Measurements from ENCODE around the gene OR5K3.
"Not testable (repeated sequence)": the region's sequence is repeated elsewhere in the genome, so short reads cannot be mapped to it uniquely, and the experiment has no call there.

OR5K3 gene

GRCh38 chr3:98390366-98390765 lies at the start of gene OR5K3:
Gene OR5K3, plus strand, starts transcription at chr3:98390666. Its CDS starts 0 bp downstream, at chr3:98390666.
- DNase-seq: no peak

GRCh38 chr3:98341758-98342157 lies 48.7 kb upstream of the OR5K3 start:
- DNase-seq: no peak

DNA sequence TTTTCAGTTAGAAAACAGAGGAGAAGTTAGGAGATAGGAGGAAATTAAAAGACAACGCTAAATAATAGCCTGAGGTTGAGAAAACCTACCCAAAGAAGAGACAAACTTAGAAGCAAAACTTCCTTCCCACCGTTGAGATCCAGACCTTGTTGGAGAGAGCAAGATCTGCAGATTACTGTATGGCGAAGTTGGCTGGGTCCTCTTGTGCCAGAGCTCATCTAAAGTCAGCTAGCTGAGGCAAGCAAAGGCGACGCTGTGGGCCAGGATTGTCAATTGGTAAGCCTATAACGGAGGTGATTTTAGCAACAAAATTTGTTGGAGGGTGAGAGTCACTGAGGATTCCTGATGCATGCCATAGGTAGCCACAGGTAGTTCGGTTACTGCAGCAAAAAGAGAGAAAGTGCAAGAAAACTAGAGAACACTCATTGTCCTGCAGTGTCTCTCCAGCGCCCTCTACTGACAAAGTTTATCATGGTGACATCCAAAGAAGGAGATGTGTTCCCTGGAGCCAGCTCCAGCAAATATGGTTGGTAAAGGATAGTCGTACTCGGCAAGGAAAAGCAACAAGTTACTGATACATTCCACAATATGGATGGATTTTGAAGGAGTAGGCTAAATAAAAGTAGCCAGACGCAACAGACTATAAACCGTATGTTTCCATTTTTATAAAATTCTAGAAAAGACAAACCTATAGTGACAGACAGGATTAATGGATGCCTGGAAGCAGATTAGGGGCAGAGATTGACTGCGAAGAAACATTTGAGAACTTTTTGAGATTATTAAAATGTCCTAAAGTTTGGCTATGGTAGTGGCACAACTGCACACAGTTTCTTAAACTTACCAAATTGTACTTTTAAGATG lies 46.6 kb upstream of the OR5K3 start:
- DNase-seq: peak; percentile 50

DNA sequence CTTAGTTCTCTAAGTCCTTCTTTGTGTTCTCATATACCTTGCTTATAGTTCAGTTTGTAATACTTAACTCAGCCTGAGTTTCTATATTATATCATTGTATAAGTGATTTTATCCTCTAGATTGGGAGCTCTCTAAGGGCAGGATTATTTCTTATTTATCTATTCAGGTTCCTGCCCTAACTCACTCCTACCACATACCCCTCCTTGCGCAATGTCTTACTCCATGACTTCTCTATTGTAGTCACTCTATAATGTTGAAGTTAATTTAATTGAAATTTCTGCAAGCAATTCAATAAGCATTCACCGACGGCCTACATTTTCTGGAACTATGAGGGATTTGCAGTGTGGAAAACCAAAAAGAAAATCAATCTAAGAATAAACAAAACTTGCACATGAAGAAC lies 40.4 kb upstream of the OR5K3 start:
- DNase-seq: no peak

GRCh38 chr3:98353554-98353953 lies 36.9 kb upstream of the OR5K3 start, which contains the start of gene OR5K4:
Gene OR5K4, plus strand, starts transcription at chr3:98353854. Its CDS starts 0 bp downstream, at chr3:98353854.
- no peak for DNase-seq

GRCh38 chr3:98359250-98359649 lies 31.2 kb upstream of the OR5K3 start:
- DNase-seq: no peak

- DNase-seq: peak; percentile 18
These were observed 30.3 kb upstream of the OR5K3 start for GRCh38 chr3:98359993-98360675.

DNA sequence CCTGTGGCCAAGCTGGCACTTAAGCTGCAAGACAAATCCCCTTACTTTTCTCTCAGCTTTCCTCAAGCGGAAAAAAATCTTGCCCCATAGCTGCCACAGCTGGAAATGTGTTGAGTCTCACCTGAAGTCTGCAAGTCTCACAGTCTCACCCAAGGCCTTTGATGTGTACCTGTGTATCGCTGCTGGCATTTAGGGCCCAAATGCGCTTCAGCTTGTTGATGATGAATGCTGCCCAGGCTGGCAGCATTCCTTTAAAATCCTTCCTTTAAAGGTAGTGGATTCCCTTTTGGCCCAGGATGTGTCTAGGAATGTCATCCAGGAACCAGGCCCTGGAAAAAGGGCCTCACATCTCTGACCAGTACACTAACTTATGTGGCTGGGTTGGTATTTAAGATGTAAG lies 29.8 kb upstream of the OR5K3 start:
- no peak for DNase-seq

DNA sequence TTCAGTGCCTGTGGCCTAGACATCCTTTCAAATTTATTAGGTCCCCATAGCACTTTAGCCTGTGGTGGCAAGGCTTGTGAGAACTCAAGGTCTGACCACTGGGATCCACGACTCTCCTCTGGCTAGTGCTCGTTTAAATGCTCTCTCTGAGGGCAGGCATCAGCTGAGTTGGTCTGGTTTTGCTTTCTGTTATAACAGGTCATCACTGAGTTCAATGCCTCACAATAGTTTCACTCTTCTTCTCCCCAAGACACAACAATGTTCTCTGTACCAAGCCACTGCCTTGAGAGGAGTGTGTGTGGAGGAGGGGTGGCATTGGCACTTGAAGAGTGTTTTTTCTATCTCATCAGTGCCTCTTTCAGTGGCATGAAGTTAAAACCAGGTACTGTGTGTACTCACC lies 29.2 kb upstream of the OR5K3 start:
- no peak for DNase-seq

GRCh38 chr3:98367464-98368246 lies 22.8 kb upstream of the OR5K3 start:
- DNase-seq: no peak

DNA sequence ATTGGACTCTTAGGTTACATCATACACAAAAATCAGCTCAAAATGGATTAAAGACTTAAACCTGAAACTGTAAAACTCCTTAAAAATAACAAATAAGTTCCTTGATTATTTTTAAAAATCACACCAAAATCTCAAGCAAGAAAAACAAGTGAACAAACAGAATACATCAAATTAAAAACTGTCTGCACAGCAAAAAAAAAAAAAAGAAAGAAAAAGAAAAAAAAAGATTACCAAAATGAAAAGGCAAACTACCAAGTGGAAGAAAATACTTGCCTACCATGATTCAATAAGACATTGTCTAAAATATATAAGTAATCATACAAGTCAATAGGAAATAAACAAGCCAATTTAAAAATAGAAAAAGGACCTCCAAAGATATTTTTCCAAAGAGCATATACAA lies 19.3 kb upstream of the OR5K3 start:
- no peak for DNase-seq

- DNase-seq: no peak
These were observed 18.6 kb upstream of the OR5K3 start for GRCh38 chr3:98371853-98372252.

DNA sequence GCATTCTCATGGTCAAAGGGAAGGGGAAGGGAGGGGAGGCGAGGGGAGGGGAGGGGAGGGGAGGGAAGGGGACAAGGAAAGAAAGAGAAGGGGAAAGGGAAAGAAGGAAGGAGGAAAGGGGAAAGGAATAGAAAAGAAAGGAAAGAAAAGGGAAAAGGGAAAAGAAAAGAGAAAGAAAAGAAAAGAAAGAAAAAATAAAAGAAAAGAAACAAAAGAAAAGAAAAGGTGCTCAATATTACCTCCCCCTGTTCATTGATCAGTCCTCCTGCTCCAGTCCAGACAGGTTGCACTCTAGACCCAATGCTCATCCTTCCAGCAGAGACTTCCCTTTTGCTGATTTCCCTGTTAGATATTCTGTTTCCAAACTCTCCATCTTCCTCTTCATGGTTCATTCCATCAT lies 18.0 kb upstream of the OR5K3 start:
- DNase-seq: no peak

DNA sequence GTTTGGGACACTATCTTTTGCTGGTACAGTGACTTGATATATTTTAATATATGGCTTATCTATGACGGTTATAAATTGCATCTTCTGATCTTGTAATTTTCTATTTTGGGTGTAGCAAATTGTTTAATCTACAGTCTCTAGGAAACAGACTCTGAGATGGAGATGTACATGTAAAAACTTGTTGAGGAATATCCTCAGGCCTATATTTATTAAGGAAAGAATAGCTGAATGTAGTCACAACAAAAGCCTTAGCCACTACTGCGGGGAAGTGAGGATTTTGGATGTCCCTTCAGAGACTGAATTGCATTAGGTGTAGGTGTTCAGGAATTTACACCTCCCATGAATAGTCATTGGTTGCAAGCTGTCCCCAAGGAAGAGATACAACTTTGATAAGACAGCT lies 13.8 kb upstream of the OR5K3 start:
- no peak for DNase-seq

GRCh38 chr3:98388147-98388546 lies 2.3 kb upstream of the OR5K3 start:
- no peak for DNase-seq

DNA sequence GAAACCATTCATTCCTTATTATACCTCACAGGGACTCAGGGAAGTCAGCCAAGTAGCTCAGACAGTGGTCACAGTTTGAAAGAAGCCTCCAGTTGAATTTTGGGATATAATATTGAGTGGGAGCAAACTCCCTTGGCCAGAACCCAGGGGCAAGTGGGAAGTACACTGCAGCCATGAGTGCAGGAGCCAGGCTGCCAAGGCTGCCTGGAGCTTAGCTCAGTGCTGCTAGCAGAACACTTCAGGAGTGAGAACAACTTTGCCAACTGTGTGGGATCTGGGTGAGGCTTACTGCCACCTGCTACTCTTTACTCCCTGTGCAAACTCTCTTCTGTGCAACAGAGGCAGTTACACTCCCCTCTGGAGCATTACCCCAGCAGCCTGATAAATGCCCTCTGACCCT lies 4.6 kb downstream of the OR5K3 start:
- DNase-seq: no peak

DNA sequence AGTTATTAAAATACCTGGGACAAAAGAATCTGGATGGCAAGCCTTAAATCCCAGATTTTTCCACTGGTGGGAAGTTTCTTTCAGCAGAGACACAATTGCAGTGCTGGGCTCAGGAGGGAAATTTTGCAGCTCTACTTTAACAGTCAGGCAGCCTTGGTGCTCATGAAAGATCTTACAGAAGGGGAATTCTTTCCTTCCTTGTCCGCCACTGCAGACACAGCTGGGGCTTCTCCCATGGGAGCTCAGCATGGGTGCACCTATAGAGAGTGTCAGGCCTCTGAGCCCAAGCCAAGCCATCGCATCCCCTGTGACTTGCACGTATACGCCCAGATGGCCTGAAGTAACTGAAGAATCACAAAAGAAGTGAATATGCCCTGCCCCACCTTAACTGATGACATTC lies 6.0 kb downstream of the OR5K3 start:
- DNase-seq: not testable (repeated sequence)

- DNase-seq: no peak
These were observed 8.0 kb downstream of the OR5K3 start for GRCh38 chr3:98398513-98398912.

DNA sequence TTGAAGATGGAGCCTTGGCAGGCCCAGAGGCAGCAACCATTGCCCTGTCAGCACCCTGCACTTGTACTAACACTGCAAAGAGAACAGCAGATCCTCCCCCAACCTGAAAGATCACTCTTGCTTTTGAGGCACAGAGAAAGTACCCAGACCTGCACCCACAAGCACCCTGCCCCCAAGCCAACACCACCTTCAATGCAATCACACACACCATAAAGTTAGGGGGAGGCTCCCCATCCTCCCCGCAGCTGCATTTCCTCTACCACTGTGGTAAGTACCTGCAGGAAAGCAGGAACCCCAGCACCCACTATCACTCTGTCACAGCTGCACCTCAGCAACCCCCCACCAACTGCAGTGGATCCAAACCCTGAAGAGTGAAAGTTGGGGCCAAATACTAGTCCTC lies 12.0 kb downstream of the OR5K3 start:
- no peak for DNase-seq

DNA sequence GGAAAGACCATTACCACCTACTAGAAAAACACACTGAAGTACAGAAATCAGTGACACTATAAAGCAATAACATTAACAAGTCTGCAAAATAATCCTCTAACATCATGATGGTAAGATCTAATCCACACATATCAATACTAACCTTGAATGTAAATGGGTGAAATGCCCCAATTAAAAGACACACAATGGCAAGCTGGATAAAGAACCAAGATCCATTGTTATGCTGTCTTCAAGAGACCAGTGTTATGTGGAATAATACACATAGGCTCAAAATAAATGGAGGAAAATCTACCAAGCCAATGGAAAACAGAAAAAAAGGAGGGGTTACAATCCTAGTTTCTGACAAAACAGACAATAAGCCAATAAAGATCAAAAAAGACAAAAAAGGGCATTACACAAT lies 13.5 kb downstream of the OR5K3 start:
- no peak for DNase-seq

GRCh38 chr3:98406034-98406433 lies 15.6 kb downstream of the OR5K3 start:
- no peak for DNase-seq

GRCh38 chr3:98432575-98432974 lies 42.1 kb downstream of the OR5K3 start:
- DNase-seq: no peak

GRCh38 chr3:98433764-98434163 lies 43.3 kb downstream of the OR5K3 start:
- DNase-seq: no peak

- no peak for DNase-seq
These were observed 43.9 kb downstream of the OR5K3 start for GRCh38 chr3:98434412-98434811.

Measured in EL (cell line).